ENCODE data around the gene KIRREL1.

KIRREL1 gene

DNA sequence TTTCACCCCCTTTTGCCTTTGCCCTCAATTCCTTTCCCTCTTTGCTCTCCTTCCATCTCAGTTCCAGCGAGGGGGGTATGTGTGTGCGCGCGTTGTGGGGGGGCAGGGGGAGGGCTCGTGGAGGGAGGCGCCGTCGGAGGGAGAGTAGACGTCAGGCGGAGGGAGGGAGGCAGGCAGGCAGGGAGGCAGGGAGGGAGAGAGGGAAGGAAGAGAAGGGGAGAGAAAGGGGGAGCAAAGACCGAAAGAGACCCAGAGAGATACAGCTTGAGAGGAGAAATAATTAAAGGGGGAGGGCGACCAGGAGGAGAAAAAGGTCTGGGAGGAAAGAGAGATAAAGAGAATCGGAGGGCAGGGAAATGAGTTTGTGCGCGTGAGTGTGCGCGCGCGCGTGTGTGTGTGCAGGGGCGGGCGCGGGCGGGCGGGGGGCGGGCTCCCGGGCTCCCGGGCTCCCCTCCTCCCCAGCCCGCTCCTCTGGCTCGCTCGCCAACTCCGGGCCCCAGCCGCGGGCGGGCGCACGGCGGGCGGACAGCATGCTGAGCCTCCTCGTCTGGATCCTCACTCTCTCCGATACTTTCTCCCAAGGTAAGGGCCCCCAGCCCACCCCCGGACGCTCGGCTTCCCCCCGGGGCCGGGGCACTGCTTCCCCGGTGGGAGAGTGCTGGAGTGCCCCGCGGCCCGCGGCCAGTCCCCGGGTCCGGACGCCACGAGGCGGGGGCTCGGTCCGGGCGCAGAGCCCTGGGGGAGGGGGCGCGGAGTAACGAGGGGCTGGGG is at the start of gene KIRREL1:
TSS of gene KIRREL1 (plus strand) at position 499 of the 771 bp plus-strand sequence. CDS start at position 531, 32 bp downstream.
- peak in 1 of 2 experiments; percentile 37 for DNase-seq

DNA sequence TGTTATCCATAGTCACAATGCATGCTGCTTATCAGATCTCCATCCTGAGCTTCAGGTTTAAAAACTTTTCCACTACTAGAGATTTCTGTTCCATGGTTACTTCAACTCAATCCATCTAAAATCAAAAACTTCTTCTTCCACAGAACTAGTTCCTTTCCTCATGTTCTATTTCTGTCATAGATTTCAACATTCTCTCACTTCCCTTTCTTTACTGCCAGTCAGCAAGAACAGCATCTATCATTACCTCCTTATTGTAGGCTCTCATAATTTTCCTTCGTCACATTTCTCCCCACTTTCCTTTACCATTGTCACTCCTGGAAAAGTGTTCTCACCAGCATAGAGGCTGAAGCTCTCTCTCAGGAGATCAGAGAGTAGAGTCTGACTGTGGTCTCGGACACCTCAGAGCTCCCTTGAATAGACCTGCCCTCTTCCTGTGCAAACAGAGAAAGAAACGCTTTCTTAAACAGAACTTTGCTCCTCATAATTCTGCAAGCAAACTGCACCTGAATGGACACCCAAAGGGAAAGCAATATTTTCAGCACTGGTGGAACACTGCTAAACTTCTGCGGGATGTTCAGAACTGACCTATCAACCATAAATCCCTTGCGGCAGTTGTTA is 48.7 kb upstream of the KIRREL1 start:
- DNase-seq, result no peak

DNA sequence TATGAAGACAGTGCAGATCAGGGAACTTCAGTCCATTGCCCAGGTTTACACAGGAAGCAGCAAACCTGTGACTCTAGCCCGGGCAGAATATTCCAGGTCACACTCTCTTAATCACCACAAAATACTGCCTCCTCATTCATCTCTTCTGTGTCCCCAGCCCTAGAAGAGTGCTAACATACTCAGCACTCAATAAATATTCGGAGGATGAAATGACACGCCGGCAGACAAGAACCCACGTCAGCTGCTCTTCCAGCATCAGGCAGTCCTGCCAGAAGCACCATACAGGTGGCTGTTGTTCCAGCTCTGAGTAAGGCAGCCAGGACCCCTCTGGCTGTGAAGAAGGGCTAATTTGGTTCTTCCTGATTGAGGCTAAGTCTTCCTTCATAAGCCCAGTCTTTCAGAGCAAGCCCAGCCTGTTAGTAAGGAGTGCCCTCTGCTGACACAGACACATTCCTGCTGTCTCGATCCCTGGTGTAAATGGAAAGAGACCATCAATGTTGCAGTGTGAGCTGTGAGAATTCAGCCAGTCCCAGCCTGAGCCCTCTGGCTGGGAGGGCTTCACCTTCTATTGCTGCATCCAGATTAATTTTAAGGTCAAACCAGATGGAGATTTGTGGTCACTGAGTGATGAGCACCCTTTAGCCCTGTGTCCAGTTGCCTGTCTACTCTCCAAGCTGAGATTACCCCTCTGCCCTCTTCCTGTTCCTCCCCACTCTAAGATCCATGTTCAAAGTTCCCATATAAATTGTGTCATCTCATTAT is 45.0 kb upstream of the KIRREL1 start:
- peak in 1 of 2 experiments; percentile 13 for DNase-seq

DNA sequence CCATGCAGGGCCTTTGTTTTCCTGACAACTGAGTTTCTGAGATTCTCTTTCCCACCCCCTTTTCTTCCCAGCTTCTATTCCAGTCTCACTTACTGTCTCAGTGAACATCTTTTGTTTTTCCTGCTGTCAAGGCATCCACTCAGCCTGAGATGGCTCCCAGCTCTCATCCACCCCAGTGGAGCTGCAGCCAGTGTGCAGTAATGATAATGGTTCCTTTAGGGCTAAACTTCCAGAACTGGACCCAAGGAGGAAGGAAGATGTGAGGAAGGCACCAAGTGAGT is 44.4 kb upstream of the KIRREL1 start:
- DNase-seq, result no peak

DNA sequence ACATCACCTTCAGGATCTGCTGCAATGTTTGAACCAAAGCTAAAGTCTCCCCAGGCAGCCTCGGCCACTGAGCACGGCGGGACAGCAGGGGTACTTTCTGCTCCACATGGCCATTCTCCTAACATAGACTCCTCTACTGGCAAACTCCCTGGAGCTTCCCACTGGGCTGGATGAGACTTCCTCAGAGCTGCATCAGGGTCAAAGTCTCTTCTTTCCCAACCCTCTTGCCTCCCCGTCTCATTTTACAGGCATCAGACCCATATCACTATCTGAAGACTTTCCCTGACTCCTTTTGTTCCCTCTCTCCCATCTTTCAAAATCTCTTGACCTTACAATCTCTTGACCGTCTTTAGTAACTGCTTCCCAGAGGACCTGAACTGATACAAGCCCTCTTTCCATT is 42.2 kb upstream of the KIRREL1 start:
- DNase-seq, result no peak

DNA sequence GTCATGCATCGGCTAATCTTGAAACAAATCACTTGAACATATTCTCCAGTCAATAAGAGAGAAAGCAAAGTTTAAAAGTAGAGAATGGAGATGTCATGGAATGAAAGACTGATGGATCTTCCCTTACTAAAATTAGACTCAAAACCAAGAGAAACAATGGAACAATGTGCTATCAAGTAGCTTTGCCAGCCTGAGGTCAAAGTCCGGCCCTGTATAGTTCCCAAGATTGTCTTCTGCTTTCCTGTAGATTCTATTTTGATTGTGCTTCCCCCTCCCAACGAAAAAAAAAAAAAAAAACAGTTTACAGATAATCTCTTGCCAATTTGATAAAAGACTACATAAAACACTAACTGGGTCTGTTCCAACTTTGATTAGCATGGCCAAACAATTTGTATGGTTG is 40.8 kb upstream of the KIRREL1 start:
- no peak for DNase-seq

DNA sequence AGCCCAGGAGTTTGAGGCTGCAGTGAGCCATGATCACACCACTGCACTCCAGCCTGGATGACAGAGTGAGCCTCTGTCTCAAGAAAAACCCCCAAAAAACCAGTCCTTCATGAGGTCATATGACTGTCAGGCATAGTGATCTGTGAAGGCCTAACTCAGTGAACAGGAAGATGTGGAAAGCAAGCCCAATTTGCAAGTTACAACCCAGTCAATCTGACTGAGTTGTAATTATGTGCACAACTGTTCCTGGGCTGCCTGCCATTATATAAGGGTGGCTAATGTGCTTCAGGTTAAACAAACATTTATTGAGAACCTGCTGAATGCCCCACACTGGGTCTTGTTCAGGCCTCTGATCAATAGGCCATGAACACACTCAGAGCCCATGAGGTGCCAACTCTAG is 38.2 kb upstream of the KIRREL1 start:
- DNase-seq, result no peak

DNA sequence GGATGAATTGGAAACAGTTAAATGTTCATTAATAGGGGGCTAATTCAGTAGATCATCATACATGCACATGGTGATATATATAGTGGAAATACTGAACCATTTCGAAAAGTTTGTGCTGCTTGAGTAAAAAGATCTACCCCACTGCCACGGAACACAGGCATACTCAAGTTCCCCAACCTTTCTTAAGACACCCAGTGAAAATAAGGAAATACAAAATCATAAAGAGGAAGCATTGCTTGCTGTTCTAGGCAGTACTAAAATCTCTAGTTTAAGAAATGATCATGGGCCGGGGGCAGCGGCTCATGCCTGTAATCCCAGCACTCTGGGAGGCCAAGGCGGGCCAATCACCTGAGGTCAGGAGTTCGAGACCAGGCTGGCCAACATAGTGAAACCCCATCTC is 37.6 kb upstream of the KIRREL1 start:
- DNase-seq, result no peak

DNA sequence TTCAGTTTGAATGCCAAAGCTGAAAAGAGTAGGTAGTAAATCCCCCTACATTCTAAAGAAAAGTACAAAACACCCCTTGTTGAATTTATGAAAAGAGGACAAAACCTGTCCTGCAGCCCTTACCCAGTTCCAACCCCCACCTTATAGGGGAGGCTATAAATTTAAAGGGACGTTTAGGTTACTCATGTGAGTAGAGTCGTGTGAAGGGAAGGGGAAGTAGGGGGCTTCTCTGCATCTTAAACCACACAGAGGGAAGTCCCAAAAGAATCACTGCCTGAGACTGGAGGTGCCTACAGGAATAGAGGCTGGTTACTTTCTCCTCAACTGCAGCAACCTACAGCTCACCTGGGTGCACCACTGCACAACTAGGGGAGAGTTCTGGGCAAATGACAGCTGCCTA is 36.7 kb upstream of the KIRREL1 start:
- DNase-seq, result no peak

DNA sequence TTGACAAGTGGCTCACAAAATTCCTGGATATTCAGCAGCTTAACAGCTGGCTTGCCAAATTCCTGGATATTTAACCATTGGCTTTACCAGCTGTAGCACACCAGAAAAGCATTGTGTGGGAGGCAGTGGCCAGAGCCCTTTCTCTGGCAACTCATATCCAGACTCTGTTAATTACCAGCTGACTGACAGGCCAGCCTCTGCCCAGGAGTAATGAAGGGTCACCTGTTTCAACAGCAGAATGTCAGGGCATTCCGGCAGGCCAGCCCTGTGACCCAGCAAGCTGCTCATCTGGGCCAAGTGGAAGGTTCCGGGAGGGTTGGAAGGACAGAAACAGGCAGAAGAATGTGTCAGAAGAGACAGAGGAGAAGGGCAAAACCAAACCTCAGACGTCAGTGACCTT is 35.2 kb upstream of the KIRREL1 start:
- DNase-seq, result no peak

DNA sequence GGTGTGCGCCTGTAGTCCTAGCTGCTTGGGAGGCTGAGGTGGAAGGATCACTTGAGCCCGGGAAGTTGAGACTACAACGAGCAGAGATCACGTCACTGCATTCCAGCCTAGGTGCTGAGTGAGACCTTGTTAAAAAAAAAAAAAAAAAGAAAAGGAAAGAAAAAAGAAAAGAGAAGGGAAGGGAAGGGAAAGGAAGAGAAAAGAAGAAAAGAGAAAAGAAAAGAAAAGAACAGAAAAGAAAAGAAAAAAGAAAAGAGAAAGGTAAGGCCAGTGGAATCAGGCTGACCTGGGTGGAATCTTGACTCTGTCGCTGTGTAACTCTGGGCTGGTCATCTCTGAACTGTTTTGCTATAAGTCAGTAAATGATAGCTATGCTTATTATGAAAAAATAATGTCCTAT is 33.7 kb upstream of the KIRREL1 start:
- no peak for DNase-seq

DNA sequence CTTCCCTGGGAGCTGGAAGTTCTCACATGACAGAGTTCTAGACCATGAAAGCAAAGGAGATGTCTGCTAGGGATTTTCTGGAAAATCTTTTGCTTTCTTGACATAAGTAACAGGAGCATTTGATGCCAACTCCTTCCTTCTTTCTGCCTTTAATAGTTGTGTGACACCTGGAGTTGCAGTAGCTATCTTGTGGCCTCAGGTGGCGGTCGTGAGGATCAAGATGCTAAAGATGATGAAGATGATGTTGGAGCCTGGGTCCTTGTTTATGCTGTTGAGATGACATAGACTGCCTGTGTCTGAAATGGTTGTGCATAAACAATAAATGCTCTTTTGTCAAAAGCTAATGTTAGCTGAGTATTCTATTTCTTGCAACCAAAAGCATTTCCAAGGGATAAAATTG is 32.7 kb upstream of the KIRREL1 start:
- no peak for DNase-seq

DNA sequence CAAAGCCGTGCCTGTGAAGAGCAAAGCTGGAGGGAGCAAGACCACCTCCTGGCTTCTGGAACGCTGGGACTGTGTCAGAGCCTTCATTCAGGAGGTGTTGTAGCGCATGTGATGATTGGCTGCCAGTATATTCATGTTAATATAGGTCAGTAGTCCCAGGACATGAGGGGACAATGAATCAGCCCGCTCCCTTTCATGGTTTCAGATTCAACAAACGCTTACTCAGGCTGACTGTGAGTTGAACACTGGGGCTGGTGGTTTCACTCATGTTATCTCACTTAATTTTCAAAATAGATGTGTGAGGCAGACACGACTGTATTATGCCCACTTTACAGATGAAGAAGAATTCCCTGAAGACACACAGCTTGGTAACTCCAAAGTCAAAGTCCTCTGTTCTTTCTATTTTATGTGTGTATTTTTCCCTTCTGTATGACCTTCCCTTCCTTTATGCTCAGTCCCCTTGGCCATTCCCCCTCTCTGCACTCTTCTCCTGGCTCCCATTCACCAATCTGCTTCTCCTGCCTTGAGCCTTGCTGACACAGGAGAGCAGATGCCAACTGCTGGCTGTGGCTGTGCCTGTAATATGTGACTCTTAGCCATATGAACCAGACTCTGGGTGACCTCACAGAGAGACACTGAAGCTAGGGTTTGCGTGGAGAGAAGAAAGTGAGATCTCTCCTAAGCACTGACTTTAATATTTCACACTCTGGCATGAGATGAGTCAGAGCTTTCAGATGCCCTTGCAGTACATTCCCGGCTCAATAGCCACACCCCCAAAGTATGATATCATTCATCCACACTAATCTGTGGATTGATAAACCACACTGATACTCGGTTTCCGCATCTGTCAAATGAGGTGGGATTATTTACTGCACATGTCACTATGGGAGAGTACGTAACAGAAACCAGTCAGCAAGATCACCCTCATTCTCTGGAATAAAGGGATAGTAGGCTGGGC is 31.4 kb upstream of the KIRREL1 start:
- DNase-seq, result no peak

DNA sequence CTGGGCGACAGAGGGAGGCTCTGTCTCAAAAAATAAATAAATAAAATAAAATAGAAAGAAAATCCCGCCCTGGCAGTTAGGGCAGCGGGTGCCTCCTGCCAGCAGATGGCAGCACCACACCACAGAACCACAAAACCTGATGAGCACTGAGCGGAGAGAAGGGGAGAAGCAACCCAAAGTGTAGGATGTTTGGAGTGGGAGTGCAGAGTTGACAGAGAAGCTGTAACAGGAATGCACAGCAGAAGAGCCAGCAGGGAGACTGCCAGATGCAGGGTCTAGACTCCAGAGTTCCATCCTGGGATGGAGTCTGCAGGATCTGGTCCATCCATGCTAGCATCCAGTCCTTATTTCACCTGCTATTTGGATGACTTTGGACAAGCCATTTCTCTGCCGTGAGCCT is 29.7 kb upstream of the KIRREL1 start:
- DNase-seq, result peak in 1 of 2 experiments; percentile 34

DNA sequence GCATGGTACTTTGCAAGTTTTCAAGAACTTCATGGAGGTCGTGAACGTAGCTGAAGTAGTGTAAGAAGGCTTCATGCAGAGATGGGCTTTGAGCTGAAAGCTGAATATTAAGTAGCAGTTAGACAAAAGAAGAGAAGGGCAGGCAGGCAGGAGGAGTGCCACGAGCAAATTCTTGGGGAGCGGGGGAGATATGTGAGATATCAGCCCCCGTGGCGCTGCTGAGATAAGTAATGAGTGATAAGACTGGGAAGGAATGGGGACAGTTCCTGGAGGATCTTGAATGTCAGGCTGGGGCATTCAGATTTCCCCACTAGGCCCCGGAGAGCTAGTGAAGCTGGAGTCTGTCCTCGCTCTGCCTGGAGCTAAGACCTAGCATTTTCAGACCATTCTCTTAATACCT is 27.9 kb upstream of the KIRREL1 start:
- DNase-seq, result no peak

DNA sequence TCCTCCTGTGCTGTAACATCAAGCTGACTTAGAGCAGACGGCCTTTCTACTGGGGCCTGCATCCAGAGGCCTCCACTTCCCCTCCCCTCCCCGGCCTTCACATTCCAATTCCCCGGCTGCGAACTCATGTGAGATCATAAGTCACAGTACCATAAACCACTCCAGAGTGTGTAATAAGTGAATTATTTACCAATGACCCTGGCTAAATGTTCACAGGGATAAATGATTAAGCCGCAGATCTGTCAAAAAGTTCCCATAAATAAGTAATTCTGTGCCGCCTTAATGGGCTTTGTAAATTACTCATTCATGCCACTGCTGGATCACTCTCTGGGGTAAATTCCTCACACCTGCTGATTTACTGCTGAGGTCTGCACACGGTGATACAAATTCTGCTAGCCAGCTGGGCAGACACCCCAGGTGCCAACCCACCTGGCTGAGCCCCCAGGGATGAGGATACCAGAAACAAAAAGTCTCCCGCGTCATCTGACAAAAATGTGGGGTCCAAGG is 27.4 kb upstream of the KIRREL1 start:
- DNase-seq, result no peak

DNA sequence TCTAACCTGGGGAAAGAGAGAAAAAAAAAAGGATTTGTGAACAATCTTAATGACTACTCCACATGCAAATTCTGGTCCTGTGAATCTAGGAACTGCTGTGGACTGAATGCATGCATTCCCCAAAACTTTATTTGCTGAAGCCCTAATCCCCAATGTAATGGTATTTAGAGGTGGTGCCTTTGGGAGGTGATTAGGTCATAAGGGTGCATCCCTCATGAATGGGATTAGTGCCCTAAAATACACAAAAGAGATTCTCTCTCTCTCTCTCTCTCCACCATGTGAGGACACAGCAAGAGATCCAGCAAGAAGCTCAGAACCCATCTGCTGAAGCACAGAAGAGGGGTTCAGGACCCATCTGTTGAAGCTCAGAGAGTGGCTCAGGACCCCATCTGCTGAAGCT is 26.2 kb upstream of the KIRREL1 start:
- no peak for DNase-seq

DNA sequence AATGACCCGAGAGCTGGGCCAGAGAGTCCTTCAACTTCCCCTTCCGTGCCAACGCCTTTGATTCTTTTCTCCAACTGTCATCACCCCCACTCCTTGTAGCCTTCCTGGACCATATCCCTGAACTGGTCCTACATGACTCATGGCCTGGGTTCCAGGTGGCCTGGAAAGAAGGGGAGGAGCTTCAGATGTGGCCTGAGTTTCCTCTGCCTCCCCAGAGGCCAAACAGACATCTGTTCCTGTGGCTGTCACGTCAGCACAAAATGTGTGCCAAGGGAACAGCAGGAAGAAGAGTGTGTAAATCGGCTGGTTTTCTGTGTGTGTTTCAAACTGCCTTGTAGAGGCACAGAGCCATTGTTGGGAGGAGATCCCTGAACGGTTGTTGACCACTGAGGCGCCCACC is 24.9 kb upstream of the KIRREL1 start:
- DNase-seq, result no peak

DNA sequence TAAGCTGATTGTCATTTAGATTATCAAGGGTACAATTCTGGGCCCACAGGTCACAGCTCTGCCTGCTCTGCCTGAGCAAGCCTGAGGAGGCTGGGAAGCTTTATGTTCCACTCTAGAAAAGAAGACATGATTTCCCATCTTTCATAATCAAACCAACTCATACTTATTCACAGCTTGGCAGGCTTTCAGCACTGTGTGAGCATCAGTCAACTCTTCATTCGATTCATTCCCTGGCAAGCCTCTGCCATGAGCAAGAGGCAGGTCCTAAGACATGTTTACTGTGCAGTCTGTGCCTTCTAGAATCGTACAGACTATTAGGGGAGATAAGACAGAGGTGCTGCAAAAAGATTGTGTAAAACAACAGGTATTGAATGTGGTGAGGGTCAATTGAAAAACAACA is 24.5 kb upstream of the KIRREL1 start:
- no peak for DNase-seq

DNA sequence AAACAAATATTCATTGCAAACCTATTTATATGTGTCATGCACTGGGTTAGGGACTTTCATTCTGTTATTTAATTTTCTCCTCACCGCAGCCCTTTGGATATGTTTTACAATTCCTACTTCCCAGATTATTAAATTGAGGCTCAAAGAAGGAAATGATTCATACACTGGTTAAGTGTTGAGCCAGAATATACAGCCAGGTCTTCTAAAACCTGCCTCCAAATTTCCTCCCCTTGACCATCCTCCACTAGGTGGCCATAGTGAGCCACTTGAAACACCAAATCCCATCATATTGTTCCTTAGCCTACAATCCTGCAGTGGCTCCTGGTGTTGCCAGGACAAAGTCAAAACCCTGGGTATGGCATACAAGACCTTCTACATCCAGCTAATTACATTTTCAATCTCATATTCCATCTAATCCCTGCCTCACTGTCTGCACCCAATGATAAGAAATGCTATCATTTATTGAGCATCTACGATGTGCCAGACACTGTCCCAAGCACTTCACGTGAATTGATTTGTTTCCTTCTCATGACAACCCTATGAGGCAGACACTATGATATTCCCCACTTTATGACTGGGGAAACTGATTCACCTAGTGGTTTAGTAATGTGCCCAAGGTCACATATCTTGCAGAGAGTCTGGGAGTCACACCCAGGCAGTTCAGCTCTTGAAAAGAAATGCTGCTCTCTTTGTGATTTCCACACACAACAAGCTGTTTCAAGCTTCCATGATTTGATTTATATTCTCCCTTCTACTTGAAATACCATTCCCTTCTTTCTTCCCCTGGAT is 23.6 kb upstream of the KIRREL1 start:
- DNase-seq, result peak in 1 of 2 experiments; percentile 39

DNA sequence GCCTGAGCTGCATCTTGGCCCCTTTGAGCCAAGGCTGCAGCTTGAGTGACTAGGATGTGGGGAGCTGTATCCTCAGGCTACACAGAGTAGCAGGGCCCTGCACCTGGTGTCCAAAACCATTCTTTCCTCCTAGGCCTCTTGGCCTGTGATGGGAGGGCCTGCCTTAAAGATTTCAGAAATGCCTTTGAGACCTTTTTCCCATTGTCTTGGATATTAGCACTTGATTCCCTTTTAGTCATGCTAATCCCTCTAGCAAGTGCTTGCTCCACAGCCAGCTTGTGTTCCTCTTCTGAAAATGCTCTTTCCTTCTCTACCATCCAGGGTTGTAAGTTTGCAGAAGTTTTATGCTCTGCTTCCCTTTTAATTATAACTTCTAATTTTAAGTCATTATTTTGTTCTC is 21.7 kb upstream of the KIRREL1 start:
- no peak for DNase-seq
